GM04503 (cell line): ENCODE measurements around the gene KDM7A.

Source experiments
- DNase-seq: peaks from one replicate; pipeline ENCODE4 v3.0.0-alpha.2; 2012; ENCODE audit warnings: low read depth

The KDM7A gene

GRCh38 chr7:140054751-140055150 is 122.0 kb downstream of the KDM7A start:
- DNase-seq = no peak

GRCh38 chr7:140053812-140054539 is 122.8 kb downstream of the KDM7A start:
- DNase-seq = no peak

- no peak for DNase-seq
Observed at GRCh38 chr7:140051820-140052219, 125.0 kb downstream of the KDM7A start.

GRCh38 chr7:140050100-140050499 is 126.7 kb downstream of the KDM7A start:
- DNase-seq = no peak

GRCh38 chr7:140049339-140050024 is 127.3 kb downstream of the KDM7A start:
- no peak for DNase-seq

GRCh38 chr7:140048989-140049338 is 127.8 kb downstream of the KDM7A start:
- no peak for DNase-seq

GRCh38 chr7:140048138-140048537 is 128.6 kb downstream of the KDM7A start:
- DNase-seq = no peak

DNA sequence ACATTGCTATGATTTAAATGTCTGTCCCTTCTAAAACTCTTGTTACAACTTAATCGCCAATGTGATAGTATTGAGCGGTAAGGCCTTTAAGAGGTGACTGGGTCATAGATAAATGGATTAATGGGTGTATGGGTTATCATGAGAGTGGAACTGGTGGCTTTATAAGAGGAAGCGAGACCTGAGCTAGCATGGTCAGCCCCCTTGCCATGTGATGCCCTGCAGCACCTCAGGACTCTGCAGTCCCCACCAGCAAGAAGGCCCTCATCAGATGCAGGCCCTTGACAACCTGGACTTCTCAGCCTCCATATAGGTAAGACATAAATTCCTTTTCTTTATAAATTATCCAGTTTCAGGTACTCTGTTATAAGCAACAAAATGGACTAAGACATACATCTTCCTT is 129.6 kb downstream of the KDM7A start:
- DNase-seq = no peak

DNA sequence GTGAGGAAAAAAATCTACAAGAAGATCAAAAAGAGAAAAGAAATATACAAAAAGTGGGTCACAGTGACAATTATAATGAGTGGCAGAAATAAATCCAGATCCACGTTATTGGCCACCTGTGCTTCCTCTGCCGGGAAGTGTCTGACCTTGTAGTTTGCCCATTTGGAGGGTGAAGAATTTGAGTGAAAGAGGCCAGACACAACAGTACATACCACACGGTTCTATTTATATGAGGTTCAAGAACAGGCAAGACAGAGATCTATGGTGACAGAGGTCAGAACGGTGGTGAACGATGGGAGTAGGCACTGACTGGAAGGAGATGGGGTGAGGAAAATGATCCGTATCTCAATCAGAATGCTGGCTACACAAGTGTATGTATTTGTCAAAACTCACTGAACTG is 131.1 kb downstream of the KDM7A start:
- DNase-seq = no peak

DNA sequence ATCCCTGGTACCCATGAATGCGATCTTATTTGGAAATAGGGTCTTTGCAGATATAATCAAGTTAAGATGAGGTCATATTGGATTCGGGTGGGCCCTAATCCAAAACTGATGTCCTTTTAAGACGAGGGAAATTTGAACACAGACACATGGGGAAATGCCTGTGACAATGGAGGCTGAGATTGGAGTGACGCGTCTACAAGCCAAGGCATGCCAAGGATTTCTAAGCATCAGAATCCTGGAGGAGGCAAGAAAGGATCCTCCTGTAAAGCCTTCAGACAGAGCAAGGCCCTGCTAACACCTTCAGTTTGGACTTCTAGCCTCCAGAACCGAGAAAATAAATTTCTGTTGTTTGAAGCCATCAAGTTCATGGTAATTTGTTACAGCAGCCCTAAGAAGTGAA is 132.5 kb downstream of the KDM7A start:
- DNase-seq = no peak

DNA sequence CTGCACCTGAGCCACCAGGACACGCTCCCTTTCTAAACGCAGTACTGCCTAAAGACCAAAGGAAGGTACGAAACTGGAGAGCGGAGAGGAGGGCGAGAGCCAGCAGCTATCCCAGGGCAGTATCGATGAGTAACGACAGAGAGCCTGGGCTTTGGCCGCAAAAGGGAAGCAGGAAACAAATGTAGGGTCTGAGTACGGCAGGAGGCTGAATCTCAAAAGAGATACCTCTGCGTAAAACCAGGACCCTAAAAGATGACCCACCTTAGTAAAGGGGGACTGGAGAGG is 134.5 kb downstream of the KDM7A start:
- DNase-seq = no peak

DNA sequence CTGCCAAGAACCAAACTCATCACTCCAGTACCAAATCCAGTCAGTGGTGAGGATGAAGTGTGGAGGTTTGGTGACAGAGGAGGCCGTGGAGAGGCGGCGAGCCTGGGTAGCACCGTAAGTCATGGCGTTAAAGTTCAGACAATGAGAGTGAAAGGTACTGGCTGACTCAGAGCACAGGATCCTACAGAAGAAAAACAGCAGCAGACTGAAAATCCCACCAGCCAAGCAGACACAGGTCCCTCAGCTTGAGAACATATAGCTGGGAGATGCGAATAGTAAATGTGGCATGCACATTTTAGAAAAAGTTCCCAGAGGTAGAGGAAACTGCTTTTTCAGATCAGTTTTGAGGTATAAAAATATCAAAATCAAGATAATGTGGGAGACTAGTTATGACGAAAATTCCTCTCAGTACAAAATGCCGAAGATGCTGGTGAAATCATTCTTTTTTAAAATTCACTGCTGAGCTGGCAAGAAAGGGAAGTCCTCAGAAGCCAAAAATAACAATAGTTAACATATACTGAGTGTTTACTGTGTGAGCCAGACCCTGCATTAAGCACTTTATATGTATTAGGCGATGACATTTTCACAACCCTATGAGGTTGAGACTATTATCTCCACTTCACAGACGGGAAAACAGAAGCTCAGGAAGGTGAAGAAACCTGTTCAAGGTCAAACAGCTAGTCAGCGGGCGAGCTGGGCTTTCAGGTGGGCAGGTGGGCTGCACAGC is 135.0 kb downstream of the KDM7A start:
- DNase-seq = no peak

GRCh38 chr7:140039896-140040295 is 136.9 kb downstream of the KDM7A start:
- DNase-seq = no peak

DNA sequence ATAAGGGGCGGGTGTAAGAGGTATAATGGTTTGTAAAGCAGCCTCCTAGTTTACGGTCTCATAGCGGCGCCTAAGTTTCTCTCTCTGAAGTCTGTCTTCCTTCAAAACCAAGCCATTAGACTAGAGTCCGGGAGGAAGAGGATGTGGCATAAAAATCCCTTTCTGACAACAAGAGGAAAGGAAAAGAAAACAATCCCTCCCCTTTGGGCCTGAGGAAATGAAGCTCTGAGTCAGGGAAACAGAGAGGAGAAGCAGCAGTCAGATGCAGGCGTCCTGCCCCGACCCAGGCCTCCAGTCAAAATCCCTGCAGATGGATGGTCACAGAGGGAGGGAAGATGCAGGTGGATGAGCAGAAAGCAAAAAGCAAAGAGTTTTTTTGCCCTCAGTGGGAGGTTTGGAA is 137.7 kb downstream of the KDM7A start:
- no peak for DNase-seq

- DNase-seq = no peak
Observed at GRCh38 chr7:140036224-140036962, 140.4 kb downstream of the KDM7A start.

DNA sequence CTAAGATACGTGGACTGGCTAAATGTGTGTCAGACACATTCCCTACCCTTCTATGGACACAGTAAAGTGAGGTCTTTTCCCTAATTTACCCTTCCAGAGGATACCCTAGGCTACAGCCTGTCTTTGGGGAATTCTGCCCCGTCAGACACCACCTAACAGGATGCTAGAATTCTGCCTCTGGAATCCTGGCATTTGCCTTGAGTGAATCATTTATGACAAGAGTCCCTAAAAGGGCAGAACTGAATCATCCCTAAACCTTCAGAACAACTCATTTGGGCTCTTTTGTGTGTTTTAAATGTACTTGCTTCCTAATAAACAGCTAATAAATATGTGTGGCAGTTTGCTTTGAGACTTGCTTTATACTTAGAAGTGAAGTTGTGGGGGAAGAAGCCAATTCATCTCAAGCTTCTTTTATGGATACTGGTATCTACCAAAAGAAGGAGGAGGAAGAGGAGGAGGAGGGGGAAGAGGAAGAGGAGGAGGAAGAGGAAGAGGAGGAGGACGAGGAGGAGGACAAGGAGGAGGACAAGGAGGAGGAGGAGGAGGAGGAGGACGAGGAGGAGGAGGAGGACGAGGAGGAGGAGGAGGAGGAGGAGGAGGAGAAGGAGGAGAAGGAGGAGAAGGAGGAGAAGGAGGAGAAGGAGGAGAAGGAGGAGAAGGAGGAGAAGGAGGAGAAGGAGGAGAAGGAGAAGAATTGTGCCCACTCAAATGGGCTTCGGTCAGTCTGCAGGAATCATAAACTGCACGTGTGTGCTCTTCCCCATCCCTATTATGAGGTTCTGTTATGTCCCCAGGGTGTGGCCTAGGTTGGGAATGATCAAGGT is 141.2 kb downstream of the KDM7A start:
- peak; percentile 33 for DNase-seq
